ENCODE measurements around the gene ALG12. TPM values are rescaled to one million over a fixed set of nuclear protein-coding genes. Genes with fewer than 3 reads are reported as not detected.
A peak's percentile ranks its signal among the peaks of the same experiment; 100 is the strongest.

The ALG12 gene
- total RNA-seq, 1 experiment from 2014 or later: 19.6 TPM

DNA sequence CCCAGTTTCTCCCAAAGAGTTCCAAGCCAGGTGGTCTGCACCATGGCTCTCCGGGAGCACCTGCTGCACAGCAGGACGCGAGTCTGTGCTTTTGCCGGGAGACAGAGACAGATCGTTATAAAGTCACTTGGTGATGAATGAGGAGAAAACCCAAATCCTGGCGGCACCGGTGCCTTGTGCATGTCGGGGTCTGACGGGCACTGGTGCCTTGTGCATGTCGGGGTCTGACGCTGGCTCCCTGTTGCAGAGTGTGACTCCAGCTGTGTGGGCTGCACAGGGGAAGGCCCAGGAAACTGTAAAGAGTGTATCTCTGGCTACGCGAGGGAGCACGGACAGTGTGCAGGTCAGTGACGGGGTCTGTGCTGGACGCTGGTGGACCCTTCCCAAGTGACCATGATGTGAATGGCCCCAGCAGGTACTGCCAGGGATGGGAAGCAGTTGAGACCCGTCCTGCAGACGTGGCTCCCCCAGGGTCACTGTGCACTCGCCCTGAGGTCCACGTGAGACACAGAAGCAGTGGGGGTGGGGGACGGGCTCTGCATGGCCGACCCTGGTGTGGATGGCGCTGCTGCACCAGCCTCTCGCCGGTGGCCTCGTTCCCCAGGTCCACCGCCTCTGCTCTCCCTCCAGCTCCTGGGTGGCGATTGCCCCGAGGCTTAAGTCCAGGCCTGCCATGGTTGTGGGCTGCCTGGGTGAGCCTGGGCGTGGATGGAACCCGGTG lies 6.0 kb upstream of the ALG12 start:
- Histone ChIP-seq H3K27me3 (replicated peaks) (no peaks in the 10 kb centered on the region), H3K4me1 (replicated peaks) (peaks cover 3% of the 10 kb centered on the region), H3K4me3 (no peak overlapping the region), H3K27ac (no peak overlapping the region), H3K36me3 (peaks cover 21% of the 10 kb centered on the region), H3K9me3 (replicated peaks) (no peaks in the 10 kb centered on the region)
- DNase-seq (ENCODE audit: low read depth in 1 of 2, low spot score in 2 of 2): no peak

DNA sequence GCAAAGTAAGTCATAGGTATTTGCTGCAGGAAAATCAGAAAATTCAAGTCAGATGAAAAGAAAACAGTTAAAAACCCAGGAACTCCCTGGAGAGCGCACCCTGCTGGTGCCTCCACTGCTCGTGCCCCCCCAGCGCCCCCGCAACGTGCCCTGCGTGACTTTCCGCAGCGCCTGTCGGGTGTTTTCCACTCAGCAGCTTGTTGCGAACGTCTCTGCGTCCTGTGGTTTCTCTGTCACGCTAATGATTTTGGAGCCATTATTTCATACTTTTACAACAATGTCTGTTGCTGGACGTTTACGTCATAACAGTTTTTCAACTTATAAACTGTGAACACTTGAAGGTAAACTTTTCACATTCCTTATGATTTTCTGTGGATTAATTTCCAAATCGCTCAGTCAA lies 5.2 kb upstream of the ALG12 start:
- Histone ChIP-seq H3K9me3 (replicated peaks) (no peaks in the 10 kb centered on the region), H3K27ac (no peak overlapping the region), H3K27me3 (replicated peaks) (no peaks in the 10 kb centered on the region), H3K4me3 (no peak overlapping the region), H3K36me3 (peaks cover 21% of the 10 kb centered on the region), H3K4me1 (replicated peaks) (peaks cover 7% of the 10 kb centered on the region)
- no peak for DNase-seq (ENCODE audit: low read depth in 1 of 2, low spot score in 2 of 2)

DNA sequence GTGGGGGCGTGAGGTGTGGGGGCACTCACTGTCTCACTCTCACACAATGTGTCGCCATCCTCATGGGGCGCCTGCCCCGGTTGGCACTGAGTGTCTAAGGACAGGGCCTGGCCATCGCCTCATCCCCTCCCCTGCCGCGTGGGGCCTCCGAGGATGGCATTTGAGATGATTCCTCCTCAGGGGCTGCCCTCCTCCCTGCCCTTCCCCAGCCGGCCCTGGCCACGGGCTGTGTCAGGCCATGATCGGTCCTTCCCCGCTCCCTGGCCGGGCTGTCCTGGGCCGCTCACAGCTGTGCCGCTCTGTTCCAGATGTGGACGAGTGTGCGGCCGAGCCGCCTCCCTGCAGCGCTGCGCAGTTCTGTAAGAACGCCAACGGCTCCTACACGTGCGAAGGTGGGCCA lies 4.7 kb upstream of the ALG12 start:
- Histone ChIP-seq H3K27ac (no peak overlapping the region), H3K36me3 (peaks cover 21% of the 10 kb centered on the region), H3K9me3 (replicated peaks) (no peaks in the 10 kb centered on the region), H3K27me3 (replicated peaks) (no peaks in the 10 kb centered on the region), H3K4me1 (replicated peaks) (peaks cover 7% of the 10 kb centered on the region), H3K4me3 (no peak overlapping the region)
- DNase-seq (ENCODE audit: low read depth in 1 of 2, low spot score in 2 of 2): no peak

DNA sequence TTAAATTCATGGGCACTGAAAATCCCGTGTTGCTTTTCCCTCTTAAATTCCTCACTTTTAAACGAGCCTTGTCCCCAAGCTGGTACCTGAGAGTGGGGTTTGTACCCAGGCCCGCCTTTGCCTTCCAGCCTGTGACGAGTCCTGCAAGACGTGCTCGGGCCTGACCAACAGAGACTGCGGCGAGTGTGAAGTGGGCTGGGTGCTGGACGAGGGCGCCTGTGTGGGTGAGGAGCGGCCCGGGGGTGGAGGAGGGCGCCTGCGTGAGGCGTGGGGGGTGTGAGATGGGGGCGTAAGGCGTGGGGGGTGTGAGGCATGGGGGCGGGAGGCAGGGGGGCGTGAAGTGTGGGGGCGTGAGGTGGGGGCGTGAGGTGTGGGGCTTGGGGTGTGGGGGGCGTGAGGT lies 4.2 kb upstream of the ALG12 start:
- H3K4me1 ChIP-seq (replicated peaks): peaks cover 7% of the 10 kb centered on the region
- no peak for DNase-seq (ENCODE audit: low read depth in 1 of 2, low spot score in 2 of 2)
- no peaks in the 10 kb centered on the region for H3K27me3 ChIP-seq (replicated peaks)
- H3K36me3 ChIP-seq: peaks cover 21% of the 10 kb centered on the region
- no peak overlapping the region for H3K27ac ChIP-seq
- no peak overlapping the region for H3K4me3 ChIP-seq
- H3K9me3 ChIP-seq (replicated peaks): no peaks in the 10 kb centered on the region

DNA sequence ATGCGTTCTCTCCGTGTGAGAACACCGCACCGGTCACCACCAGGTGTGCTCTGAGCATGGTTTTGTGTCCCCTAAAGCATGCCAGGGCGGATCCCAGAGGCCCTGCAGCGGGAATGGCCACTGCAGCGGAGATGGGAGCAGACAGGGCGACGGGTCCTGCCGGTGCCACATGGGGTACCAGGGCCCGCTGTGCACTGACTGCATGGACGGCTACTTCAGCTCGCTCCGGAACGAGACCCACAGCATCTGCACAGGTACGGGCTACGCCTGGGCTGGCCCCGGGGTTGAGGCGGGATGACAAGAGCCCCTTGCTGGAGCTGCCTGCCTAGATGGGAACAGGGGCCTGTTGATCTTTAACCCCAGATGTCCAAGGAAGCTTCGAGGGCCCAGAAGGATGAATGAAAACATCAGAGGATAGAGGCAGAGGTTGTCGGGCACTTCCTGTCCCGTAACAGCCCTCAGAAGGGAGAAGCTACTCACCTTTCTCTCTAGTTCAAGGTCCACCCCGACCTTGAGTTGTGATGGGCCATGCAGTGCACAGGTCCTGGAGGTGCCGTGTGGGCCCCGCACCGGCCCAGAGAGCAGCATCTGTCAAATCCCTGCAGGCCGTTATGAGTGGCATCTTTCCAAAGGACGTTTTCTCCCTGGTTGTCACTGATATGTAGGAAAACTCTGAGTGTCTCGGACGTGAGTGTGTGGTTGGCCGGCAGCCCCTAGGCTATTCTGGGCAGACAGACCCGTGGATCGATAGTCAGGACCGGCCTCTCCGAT lies 3.5 kb upstream of the ALG12 start:
- Histone ChIP-seq H3K27me3 (replicated peaks) (no peaks in the 10 kb centered on the region), H3K4me1 (replicated peaks) (peaks cover 7% of the 10 kb centered on the region), H3K27ac (no peak overlapping the region), H3K36me3 (peaks cover 21% of the 10 kb centered on the region), H3K9me3 (replicated peaks) (no peaks in the 10 kb centered on the region), H3K4me3 (no peak overlapping the region)
- DNase-seq (ENCODE audit: low read depth in 1 of 2, low spot score in 2 of 2): no peak

GRCh38 chr22:49920859-49921258 lies 2.6 kb upstream of the ALG12 start:
- Histone ChIP-seq H3K36me3 (peaks cover 21% of the 10 kb centered on the region), H3K27me3 (replicated peaks) (no peaks in the 10 kb centered on the region), H3K4me1 (replicated peaks) (peaks cover 7% of the 10 kb centered on the region), H3K9me3 (replicated peaks) (no peaks in the 10 kb centered on the region), H3K4me3 (no peak overlapping the region), H3K27ac (no peak overlapping the region)
- DNase-seq (ENCODE audit: low read depth in 1 of 2, low spot score in 2 of 2): no peak

GRCh38 chr22:49918911-49919881 lies 958 bp upstream of the ALG12 start:
- H3K27me3 ChIP-seq (replicated peaks): no peaks in the 10 kb centered on the region
- DNase-seq (ENCODE audit: low read depth in 1 of 2, low spot score in 2 of 2): no peak
- H3K36me3 ChIP-seq: peaks cover 21% of the 10 kb centered on the region
- peaks cover 7% of the 10 kb centered on the region for H3K4me1 ChIP-seq (replicated peaks)
- H3K9me3 ChIP-seq (replicated peaks): no peaks in the 10 kb centered on the region
- H3K27ac ChIP-seq: no peak overlapping the region
- H3K4me3 ChIP-seq: peak overlapping the region; percentile 74

GRCh38 chr22:49916831-49917230 lies 1.4 kb downstream of the ALG12 start:
- Histone ChIP-seq H3K4me3 (no peak overlapping the region), H3K27ac (no peak overlapping the region), H3K27me3 (replicated peaks) (no peaks in the 10 kb centered on the region), H3K4me1 (replicated peaks) (peaks cover 7% of the 10 kb centered on the region), H3K36me3 (peaks cover 33% of the 10 kb centered on the region), H3K9me3 (replicated peaks) (no peaks in the 10 kb centered on the region)
- no peak for DNase-seq (ENCODE audit: low read depth in 1 of 2, low spot score in 2 of 2)

DNA sequence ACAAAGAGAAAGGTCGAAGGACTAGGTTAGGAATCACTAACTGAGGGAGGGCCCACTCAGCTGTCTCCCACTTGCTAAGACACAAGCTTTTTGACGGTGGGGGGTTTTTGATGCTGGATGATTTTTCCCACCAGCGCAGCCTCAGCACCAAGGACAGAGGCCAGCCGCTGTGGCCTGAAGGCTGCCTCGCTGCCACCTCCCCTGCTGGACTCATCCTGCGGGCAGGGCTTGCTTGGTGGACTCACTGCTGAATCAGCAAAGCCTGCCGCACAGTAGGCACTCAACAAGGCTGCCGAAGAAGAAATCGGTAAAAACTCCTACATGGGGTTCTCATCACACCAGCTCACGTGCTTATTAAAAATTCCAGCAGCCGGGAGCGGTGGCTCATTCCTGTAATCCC lies 2.6 kb downstream of the ALG12 start:
- DNase-seq (ENCODE audit: low read depth in 1 of 2, low spot score in 2 of 2): no peak
- H3K27ac ChIP-seq: no peak overlapping the region
- no peaks in the 10 kb centered on the region for H3K9me3 ChIP-seq (replicated peaks)
- H3K27me3 ChIP-seq (replicated peaks): no peaks in the 10 kb centered on the region
- peaks cover 27% of the 10 kb centered on the region for H3K36me3 ChIP-seq
- H3K4me3 ChIP-seq: no peak overlapping the region
- peaks cover 7% of the 10 kb centered on the region for H3K4me1 ChIP-seq (replicated peaks)

DNA sequence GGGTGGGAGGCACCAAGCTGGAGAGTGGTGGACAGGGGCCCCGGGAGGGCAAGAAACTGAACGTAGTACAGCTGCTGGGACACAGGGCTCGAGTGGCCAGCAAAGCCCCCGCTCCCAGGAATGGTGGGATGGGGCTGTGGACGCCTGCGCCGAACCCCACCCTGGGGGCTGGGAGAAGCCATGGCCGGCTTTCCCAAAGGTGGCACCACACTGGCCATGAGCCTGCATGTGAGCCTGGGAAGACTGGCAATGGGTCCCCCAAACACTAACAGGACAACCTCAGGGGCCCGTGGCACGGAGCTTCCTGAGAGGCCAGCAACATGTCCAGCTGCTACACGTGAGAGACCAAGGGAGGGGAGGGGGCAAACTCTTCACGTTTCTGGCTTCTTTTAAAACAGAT lies 4.0 kb downstream of the ALG12 start:
- H3K9me3 ChIP-seq (replicated peaks): no peaks in the 10 kb centered on the region
- no peak overlapping the region for H3K4me3 ChIP-seq
- H3K36me3 ChIP-seq: peaks cover 20% of the 10 kb centered on the region
- no peak overlapping the region for H3K27ac ChIP-seq
- DNase-seq (ENCODE audit: low read depth in 1 of 2, low spot score in 2 of 2): no peak
- H3K27me3 ChIP-seq (replicated peaks): no peaks in the 10 kb centered on the region
- H3K4me1 ChIP-seq (replicated peaks): peaks cover 4% of the 10 kb centered on the region

- Histone ChIP-seq H3K36me3 (peaks cover 22% of the 10 kb centered on the region), H3K27ac (no peak overlapping the region), H3K4me1 (replicated peaks) (no peaks in the 10 kb centered on the region), H3K9me3 (replicated peaks) (no peaks in the 10 kb centered on the region), H3K4me3 (no peak overlapping the region), H3K27me3 (replicated peaks) (no peaks in the 10 kb centered on the region)
- DNase-seq (ENCODE audit: low read depth in 1 of 2, low spot score in 2 of 2): no peak
These were observed 4.8 kb downstream of the ALG12 start for GRCh38 chr22:49913446-49913845.

GRCh38 chr22:49913026-49913425 lies 5.2 kb downstream of the ALG12 start:
- H3K27ac ChIP-seq: no peak overlapping the region

GRCh38 chr22:49911881-49912625 lies 6.2 kb downstream of the ALG12 start:
- H3K4me3 ChIP-seq: no peak overlapping the region
- H3K36me3 ChIP-seq: peaks cover 31% of the 10 kb centered on the region
- H3K4me1 ChIP-seq (replicated peaks): no peaks in the 10 kb centered on the region
- DNase-seq (ENCODE audit: low read depth in 1 of 2, low spot score in 2 of 2): no peak
- no peaks in the 10 kb centered on the region for H3K9me3 ChIP-seq (replicated peaks)
- no peaks in the 10 kb centered on the region for H3K27me3 ChIP-seq (replicated peaks)
- H3K27ac ChIP-seq: no peak overlapping the region

More at GRCh38 chr22:49913026-49913425, 5.2 kb downstream of the ALG12 start:
- no peaks in the 10 kb centered on the region for H3K4me1 ChIP-seq (replicated peaks)
- H3K36me3 ChIP-seq: peaks cover 22% of the 10 kb centered on the region
- no peaks in the 10 kb centered on the region for H3K27me3 ChIP-seq (replicated peaks)
- DNase-seq (ENCODE audit: low read depth in 1 of 2, low spot score in 2 of 2): no peak
- no peaks in the 10 kb centered on the region for H3K9me3 ChIP-seq (replicated peaks)
- H3K4me3 ChIP-seq: no peak overlapping the region

Data from SJSA1 (cell line).